C4-2B (cell line): ENCODE measurements around the gene OTOGL.

ENCODE experiments used
- H3K27ac ChIP-seq: fragments of 450-650 bp; 2 replicates; pipeline ENCODE4 v1.5.1; 2017
- CTCF ChIP-seq: fragments of 450-650 bp; conservative IDR thresholded peaks from 2 replicates; pipeline ENCODE4 v1.5.1; 2017; ENCODE audit warnings: mild to moderate bottlenecking
- ZFX ChIP-seq: fragments of 450-650 bp; IDR thresholded peaks from 2 replicates; pipeline ENCODE4 v1.6.1; 2017

OTOGL gene

GRCh38 chr12:80099259-80099658, at the start of gene OTOGL:
Gene OTOGL (plus strand): TSS chr12:80099537. CDS start chr12:80209432, 109,895 bp downstream.
- no peak for TF ChIP-seq CTCF
- no peak for TF ChIP-seq ZFX
- no peak within 1 kb of the TSS for H3K27ac ChIP-seq

DNA sequence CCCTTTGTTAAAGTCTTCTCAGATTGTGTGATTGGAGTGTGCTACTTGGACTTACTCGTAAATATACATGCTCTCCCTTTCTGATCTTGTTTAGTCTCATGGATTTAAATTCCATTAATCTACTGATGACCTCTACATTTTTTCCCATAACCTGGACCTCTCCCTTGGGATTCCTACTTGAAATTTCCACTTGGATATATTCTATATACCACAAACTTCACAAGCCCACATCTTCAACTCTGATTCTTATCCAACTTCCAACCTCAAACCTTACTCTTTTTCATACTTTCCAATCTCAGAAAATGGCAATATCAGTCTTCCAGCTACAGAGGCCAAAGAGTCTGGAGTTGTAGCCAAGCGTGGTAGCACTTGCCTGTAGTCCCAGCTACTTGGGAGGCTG, 49.1 kb upstream of the OTOGL start:
- no peak overlapping the region for H3K27ac ChIP-seq
- TF ChIP-seq ZFX (no peak), CTCF (no peak)

DNA sequence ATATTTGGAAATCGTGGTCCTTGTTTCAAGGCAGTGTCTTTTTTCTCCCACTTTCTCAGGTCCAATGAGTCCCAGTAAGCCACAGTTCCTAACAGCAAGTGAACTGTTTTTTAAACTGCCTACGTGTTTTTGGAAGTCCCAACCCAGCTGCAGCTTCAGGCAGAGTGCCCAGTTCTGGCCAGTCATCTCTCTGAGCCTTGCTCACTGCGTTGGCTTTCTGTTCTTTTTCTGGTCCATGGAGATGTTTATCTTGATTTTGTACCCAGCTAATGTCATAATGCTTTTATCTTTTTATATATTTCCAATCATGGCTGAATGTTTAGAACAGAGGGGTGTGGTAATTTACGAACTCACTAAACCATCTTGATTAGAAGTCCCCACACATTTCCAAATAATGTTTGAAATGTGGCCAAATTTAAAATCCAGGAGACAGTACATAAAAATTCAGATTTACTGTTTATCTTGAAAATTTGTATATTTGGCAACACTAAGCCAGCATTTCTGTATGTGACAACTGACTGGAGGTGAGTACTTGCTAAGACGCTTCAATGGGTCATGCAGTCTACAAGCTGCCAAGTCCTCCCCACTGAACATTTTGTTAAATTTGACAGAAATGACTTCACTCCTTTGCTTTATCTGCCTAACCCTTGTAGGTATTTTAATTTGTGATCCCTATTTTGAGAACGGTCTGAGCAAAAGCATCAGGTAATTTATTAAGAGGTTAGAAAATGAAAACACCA, 46.1 kb upstream of the OTOGL start:
- no peak overlapping the region for H3K27ac ChIP-seq
- TF ChIP-seq CTCF (no peak), ZFX (no peak)

DNA sequence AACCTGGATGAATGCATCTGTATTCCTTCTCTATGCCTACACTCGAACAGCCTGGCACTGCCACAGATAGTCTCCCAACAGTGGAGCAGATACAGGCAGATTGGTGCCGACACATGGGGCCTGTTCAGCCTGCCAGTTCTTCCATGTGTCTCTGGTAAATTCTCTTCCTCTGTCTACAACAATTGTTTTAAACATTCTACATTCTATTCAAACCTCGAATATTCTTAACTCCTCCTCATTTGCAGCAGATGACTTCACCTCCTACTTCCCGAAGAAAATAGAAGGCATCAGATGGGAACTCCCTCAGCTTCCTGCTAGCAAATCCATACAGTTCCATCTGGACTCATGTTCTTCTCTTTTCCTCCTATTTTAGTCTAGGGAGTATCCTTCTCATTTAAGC, 43.1 kb upstream of the OTOGL start:
- no peak overlapping the region for H3K27ac ChIP-seq
- TF ChIP-seq ZFX (no peak), CTCF (no peak)

DNA sequence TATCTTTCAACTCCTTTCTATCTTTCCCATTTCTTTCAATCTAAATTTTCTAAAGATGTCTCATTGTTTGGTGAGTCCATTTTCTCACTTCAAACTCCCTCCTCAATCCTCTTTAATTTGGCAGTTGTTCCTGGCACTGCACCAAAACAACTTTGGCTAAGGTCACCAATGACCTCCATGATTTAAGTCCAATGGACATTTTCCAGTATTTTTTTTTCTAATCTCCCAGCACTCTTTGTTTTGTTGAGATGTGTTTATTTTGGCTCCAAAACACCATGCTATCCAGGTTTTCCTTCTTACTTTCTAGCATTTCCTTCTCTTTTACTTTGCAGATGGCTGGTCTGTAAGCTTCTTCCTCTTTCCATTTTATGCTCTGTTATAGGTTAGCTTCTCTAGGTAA, 42.5 kb upstream of the OTOGL start:
- H3K27ac ChIP-seq, result no peak overlapping the region
- TF ChIP-seq ZFX, result no peak
- no peak for TF ChIP-seq CTCF

DNA sequence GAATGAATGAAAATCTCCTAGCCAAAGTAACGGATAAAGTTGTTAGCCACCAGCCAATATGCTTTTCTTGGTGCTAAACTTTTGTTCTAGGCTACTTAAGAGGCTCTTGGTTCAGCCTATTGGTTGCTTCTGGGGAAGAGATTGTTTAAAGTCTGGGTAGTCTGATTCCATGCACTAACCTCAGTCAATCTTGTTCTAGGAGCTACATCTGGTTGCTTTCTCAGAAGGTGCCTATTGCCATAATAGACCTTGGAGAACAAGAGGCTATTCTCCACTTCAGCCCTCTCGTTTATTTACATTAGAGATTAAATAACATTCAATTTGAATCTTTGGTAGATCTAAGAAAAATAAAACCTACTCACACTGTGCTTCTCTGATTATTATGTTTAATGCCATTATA, 40.8 kb upstream of the OTOGL start:
- no peak for TF ChIP-seq CTCF
- no peak for TF ChIP-seq ZFX
- no peak overlapping the region for H3K27ac ChIP-seq

- no peak overlapping the region for H3K27ac ChIP-seq
- TF ChIP-seq CTCF (no peak), ZFX (no peak)
Measured at GRCh38 chr12:80059102-80059501, 40.2 kb upstream of the OTOGL start.
